HAP-1 (cell line): ENCODE data around the gene PSMA7.

Experiments used
- DNase-seq, 2 experiments: peaks; one replicate each; pipeline ENCODE4 v3.0.0-alpha.2; 2016 to 2020; ENCODE audit warnings: low spot score in 2 of 2
- H3K27me3 ChIP-seq: fragments of 250-450 bp; sonication (Bioruptor Pico); 2 replicates; pipeline ENCODE4 v1.5.1; 2020; ENCODE audit warnings: low read depth, mild to moderate bottlenecking, moderate library complexity
- H3K36me3 ChIP-seq: fragments of 250-450 bp; sonication (Bioruptor Pico); replicated peaks from 2 replicates; pipeline ENCODE4 v1.5.1; 2020; ENCODE audit warnings: mild to moderate bottlenecking
- H3K4me1 ChIP-seq: fragments of 250-450 bp; sonication (Bioruptor Pico); 2 replicates; pipeline ENCODE4 v1.5.1; 2020; ENCODE audit warnings: mild to moderate bottlenecking
- H3K4me3 ChIP-seq: fragments of 250-450 bp; sonication (Bioruptor Pico); 2 replicates; pipeline ENCODE4 v1.5.1; 2020; ENCODE audit warnings: mild to moderate bottlenecking, moderate library complexity
- H3K9me3 ChIP-seq: fragments of 250-450 bp; sonication (Bioruptor Pico); 2 replicates; pipeline ENCODE4 v1.5.1; 2020; ENCODE audit warnings: mild to moderate bottlenecking, moderate library complexity
- in situ Hi-C: fragments of 300-500 bp; cut with MboI; formaldehyde crosslinking; loops from 3 replicates; pipeline ENCODE4 v1.14.3; 2020; ENCODE audit warnings: low sequenced_read_pairs, inconsistent platforms, mixed read lengths

The PSMA7 gene

DNA sequence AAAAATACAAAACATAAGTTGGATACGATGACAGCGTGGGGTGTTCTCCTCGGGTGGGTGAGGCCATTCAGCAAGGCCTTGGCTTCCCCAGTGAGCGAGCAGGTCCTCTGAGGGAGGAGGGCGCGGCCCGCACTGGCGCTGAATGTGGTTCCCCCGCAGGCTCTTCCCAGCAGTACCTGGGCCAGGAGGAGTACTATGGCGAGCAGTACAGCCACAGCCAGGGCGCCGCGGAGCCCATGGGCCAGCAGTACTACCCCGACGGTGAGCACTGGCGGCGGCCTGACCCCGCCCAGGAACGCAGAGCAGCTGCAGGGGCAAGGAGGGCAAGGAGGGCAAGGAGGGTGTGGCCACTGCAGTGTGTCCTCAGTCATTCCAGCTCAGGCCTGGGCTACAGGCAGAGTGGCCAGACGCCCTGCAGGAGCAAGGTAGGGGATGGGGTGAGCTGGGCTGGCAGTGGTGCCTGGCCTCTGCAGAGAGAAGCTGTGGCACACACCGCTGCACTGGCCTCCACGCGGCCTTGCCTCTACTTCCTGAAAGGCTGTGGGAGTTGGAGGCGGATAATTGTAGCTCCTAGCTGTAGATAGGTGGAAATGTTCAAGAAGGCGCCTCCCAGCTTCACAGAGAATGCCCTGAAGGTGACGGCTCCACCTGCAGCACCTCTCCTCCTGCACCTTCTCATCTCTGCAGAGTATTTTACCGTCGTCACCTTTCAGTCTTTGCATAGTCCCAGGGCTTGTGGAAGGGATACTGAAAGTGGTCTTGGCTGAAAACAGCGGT, 21.0 kb upstream of the PSMA7 start:
- Histone ChIP-seq H3K4me3 (no peak overlapping the region), H3K4me1 (no peaks in the 10 kb centered on the region)
- in situ Hi-C loops, result no loop called here

DNA sequence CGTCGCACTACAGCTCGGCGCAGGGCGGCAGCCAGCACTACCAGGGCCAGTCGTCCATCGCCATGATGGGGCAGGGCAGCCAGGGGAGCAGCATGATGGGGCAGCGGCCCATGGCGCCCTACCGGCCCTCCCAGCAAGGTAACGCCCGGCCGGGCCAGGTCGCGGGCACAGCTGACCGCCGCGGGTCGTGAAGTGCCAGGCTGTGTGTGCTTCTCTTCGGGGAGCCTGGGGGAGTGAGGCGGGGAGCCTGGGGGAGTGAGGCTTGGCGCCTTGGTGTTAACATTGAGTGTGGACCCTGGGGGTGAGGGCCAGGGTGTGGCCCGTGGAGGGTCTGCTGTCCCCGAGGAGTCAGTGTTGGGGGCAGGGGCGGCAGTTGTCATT, 20.3 kb upstream of the PSMA7 start:
- Histone ChIP-seq H3K4me1 (no peaks in the 10 kb centered on the region), H3K9me3 (no peaks in the 10 kb centered on the region), H3K36me3 (peaks cover 37% of the 10 kb centered on the region), H3K27me3 (no peaks in the 10 kb centered on the region), H3K4me3 (no peak overlapping the region)
- no peak for DNase-seq
- in situ Hi-C loops, result no loop called here

More for the DNA sequence above, 21.0 kb upstream of the PSMA7 start:
- DNase-seq, result no peak
- peaks cover 37% of the 10 kb centered on the region for H3K36me3 ChIP-seq
- no peaks in the 10 kb centered on the region for H3K27me3 ChIP-seq
- H3K9me3 ChIP-seq, result no peaks in the 10 kb centered on the region

DNA sequence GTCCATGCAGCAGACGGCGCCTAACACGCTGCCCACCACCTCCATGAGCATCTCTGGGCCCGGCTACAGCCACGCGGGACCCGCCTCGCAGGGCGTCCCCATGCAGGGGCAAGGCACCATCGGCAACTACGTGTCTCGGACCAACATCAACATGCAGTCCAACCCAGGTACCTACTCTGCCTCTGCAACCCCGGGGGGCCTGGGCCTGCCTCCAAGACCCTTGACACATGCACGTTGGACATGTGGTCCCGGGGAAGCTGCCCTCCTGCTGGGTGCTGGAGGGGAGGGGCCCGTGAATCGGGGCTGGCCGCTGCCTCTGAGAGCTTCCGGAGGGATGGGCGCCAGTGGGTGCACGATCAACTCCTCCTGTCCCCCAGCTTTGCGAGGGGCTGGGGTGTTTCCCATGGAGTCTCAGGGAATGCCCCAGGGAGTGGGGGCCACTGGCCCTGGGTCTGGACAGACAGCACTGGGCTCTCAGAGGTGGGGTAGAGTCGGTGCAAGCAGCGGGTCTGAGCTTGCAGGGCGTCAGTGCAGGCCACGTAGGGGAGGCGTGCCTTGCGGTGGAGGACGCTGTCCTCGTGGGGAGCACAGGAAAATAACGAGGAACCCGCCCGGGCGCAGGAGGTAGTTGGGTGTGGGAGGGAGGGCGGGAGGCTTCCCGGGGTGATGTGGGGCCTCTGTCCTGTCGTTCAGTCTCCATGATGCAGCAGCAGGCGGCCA, 19.7 kb upstream of the PSMA7 start:
- H3K4me3 ChIP-seq, result no peak overlapping the region
- no peaks in the 10 kb centered on the region for H3K4me1 ChIP-seq
- H3K36me3 ChIP-seq, result peaks cover 33% of the 10 kb centered on the region
- H3K9me3 ChIP-seq, result no peaks in the 10 kb centered on the region
- in situ Hi-C loops, result no loop called here
- no peak for DNase-seq
- no peaks in the 10 kb centered on the region for H3K27me3 ChIP-seq

DNA sequence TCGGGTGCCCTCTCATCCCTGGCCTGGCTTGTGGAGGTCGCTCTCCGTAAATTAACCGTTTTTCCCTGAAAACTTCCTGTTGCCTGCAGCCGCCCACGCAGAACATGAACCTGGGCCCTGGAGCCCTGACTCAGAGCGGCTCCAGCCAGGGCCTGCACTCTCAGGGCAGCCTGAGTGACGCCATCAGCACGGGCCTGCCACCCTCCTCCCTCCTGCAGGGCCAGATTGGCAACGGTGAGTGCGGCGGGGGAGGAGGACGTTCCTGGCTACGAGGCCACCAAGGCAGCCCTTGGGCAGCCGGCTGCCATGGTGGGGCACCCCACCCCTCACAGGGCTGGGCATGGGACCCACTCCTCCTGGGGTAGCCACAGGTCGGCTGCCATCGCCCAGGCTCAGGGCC, 18.2 kb upstream of the PSMA7 start:
- Histone ChIP-seq H3K4me1 (no peaks in the 10 kb centered on the region), H3K27me3 (no peaks in the 10 kb centered on the region), H3K9me3 (no peaks in the 10 kb centered on the region), H3K4me3 (no peak overlapping the region), H3K36me3 (peaks cover 31% of the 10 kb centered on the region)
- in situ Hi-C loops, result no loop called here
- DNase-seq, result no peak

DNA sequence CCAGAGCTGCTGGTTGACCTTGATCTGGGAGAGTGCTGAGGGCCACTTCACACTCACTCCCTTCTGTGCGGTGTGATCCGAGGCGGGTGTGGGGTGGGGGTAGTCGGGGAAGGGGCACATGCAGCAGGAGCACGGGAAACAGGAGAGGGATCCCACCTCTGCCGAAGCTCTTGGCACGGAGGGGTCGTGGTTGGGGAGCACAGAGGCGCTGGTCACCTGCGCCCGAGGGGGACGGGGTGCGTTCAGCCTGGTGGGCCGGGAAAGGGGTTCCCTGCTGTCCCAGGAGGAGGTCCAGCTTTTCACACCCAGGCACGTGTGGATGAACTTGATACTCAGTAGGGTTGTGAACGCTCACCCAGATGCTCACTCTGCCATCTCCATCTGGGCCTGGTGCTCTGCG, 17.7 kb upstream of the PSMA7 start:
- no peaks in the 10 kb centered on the region for H3K27me3 ChIP-seq
- no peaks in the 10 kb centered on the region for H3K9me3 ChIP-seq
- no peaks in the 10 kb centered on the region for H3K4me1 ChIP-seq
- peaks cover 27% of the 10 kb centered on the region for H3K36me3 ChIP-seq
- DNase-seq, result no peak
- H3K4me3 ChIP-seq, result no peak overlapping the region
- in situ Hi-C loops, result no loop called here

DNA sequence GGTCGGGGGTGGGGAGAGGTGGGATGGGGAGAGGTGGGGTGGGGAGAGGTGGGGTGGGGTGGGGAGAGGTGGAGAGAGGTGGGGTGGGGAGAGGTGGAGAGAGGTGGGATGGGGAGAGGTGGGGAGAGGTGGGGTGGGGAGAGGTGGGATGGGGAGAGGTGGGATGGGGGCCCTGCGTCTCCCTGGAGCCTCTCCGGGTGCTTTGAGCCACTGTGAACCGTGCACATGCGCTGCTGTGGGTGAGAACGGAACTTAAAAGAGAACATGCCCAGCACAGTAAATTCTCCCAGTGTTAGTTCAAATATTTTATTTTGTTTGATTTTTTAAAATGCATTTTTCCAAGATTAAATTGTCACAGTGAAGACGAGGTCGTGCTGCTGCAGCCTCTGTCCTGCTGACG, 17.1 kb upstream of the PSMA7 start:
- Histone ChIP-seq H3K9me3 (no peaks in the 10 kb centered on the region), H3K27me3 (no peaks in the 10 kb centered on the region), H3K36me3 (peaks cover 20% of the 10 kb centered on the region; the same call in 1 of the 2 replicates), H3K4me3 (no peak overlapping the region), H3K4me1 (no peaks in the 10 kb centered on the region)
- in situ Hi-C loops, result no loop called here
- DNase-seq, result no peak

DNA sequence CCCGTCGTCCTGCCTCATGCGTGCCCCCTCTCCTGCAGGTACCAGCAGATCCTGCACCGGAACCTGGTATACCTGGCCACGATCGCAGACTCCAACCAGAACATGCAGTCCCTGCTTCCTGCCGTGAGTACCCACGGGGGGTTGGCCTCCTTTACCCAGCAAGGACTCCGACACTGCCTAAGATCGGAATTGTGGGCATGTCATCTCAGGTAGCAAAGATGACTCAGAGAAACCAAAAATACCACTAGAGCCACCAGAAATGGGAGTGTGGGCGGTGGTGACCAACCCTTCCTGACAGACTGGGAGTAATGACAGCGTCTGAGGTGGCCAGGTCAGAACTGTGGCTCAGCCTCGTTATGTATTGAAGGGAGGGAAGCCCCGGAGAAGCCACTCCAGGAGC, 16.6 kb upstream of the PSMA7 start:
- no peaks in the 10 kb centered on the region for H3K27me3 ChIP-seq
- no peak for DNase-seq
- peaks cover 19% of the 10 kb centered on the region; the same call in 1 of the 2 replicates for H3K36me3 ChIP-seq
- no peaks in the 10 kb centered on the region for H3K9me3 ChIP-seq
- H3K4me3 ChIP-seq, result no peak overlapping the region
- no peaks in the 10 kb centered on the region for H3K4me1 ChIP-seq
- in situ Hi-C loops, result no loop called here

DNA sequence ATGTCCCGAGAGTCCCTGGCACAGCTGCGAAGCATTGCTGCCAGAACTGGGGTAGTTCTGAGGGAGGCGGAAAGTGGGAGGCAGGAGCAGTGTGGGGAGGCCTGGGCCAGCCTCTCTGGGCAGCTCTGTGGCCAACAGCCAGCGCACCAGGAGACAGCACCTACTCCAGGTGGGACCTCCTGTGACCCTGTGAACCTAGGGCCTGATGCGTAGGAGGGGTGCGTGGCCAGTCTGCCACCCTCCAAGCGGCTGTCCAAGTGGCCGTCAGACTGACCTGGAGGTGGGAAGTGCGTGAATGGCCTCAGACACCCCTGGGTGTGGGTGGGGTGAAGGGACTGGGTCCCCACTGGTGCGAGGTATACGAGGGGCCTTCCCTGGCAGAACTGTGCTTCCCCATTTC, 15.9 kb upstream of the PSMA7 start:
- H3K36me3 ChIP-seq, result peaks cover 21% of the 10 kb centered on the region; the same call in 1 of the 2 replicates
- in situ Hi-C loops, result no loop called here
- H3K4me3 ChIP-seq, result no peak overlapping the region

DNA sequence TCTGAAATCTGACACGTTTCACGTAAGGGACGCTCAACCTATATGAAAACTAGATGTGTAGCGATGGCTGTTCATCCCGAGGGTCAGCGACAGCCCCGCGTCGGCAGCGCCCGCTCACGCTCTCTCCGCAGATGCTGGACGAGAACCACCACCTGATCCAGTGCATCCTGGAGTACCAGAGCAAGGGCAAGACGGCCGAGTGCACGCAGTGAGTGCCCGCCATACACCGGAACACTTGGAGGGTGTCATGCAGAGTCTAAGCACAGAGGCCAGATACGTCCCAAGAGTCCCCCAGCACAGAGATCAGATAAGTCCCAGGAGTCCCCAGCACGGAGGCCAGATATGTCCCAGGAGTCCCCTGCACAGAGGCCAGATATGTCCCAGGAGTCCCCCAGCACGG, 15.3 kb upstream of the PSMA7 start:
- peaks cover 16% of the 10 kb centered on the region; the same call in 1 of the 2 replicates for H3K36me3 ChIP-seq
- no peak for DNase-seq
- in situ Hi-C loops, result no loop called here
- H3K4me3 ChIP-seq, result no peak overlapping the region
- H3K4me1 ChIP-seq, result no peaks in the 10 kb centered on the region
- no peaks in the 10 kb centered on the region for H3K27me3 ChIP-seq
- H3K9me3 ChIP-seq, result no peaks in the 10 kb centered on the region

More for the DNA sequence above, 15.9 kb upstream of the PSMA7 start:
- DNase-seq, result no peak
- Histone ChIP-seq H3K27me3 (no peaks in the 10 kb centered on the region), H3K9me3 (no peaks in the 10 kb centered on the region), H3K4me1 (no peaks in the 10 kb centered on the region)

DNA sequence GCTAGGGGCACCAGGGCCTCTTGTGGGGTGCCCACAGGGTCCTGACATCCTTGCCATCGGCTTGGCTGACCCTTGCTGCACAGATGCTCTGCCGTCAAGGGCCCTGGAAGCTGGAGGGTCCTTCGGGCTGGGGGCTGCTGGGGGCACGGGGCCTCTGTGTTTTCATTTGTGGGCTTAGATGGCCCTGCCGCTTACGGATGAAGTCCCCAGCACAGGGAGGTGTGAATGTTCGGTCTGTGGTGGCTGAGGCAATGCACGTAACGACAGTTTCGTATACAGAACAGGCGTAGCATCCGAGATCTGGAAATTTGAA, 14.8 kb upstream of the PSMA7 start:
- no peaks in the 10 kb centered on the region for H3K27me3 ChIP-seq
- H3K36me3 ChIP-seq, result peaks cover 16% of the 10 kb centered on the region; the same call in 1 of the 2 replicates
- in situ Hi-C loops, result no loop called here
- H3K9me3 ChIP-seq, result peaks cover 2% of the 10 kb centered on the region; the same call in 1 of the 2 replicates
- no peaks in the 10 kb centered on the region for H3K4me1 ChIP-seq
- no peak for DNase-seq
- H3K4me3 ChIP-seq, result no peak overlapping the region

DNA sequence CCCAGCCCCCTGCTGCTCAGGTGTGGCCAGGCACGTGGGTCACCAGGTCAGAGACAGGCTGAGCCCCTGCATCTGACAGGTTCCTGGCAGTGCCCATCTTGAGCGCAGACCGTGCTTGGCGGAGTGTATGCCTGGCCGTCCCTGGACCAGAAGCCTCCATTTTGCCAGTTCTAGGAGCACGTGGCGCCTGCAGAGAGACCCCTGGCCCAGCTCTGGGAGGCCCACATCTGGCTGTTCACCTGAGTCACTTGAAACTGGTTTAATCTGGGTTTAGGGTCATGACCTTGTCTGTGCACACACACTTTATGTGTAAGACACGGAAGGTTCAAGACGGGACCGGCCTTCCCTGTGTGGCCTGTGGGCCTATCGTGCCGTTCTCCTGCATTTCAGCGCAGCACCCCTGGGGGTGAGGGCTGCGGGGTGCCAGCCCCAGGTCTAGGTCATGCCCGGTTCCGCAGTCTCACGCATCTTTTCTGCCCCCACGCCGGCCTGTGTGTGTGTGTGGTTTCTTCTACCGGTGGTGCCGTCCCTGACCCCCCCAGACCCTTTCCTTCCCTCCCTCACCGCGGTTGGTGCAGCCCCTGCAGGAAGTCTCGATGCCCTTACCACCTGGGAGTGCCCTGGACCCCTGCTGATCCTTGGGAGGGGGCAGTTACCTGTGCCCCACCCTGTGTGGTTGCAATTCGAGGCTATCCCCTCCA, 14.3 kb upstream of the PSMA7 start:
- no peaks in the 10 kb centered on the region for H3K27me3 ChIP-seq
- no peak overlapping the region for H3K4me3 ChIP-seq
- DNase-seq, result no peak
- peaks cover 2% of the 10 kb centered on the region; the same call in 1 of the 2 replicates for H3K9me3 ChIP-seq
- no peaks in the 10 kb centered on the region for H3K4me1 ChIP-seq
- in situ Hi-C loops, result no loop called here
- peaks cover 15% of the 10 kb centered on the region; the same call in 1 of the 2 replicates for H3K36me3 ChIP-seq

DNA sequence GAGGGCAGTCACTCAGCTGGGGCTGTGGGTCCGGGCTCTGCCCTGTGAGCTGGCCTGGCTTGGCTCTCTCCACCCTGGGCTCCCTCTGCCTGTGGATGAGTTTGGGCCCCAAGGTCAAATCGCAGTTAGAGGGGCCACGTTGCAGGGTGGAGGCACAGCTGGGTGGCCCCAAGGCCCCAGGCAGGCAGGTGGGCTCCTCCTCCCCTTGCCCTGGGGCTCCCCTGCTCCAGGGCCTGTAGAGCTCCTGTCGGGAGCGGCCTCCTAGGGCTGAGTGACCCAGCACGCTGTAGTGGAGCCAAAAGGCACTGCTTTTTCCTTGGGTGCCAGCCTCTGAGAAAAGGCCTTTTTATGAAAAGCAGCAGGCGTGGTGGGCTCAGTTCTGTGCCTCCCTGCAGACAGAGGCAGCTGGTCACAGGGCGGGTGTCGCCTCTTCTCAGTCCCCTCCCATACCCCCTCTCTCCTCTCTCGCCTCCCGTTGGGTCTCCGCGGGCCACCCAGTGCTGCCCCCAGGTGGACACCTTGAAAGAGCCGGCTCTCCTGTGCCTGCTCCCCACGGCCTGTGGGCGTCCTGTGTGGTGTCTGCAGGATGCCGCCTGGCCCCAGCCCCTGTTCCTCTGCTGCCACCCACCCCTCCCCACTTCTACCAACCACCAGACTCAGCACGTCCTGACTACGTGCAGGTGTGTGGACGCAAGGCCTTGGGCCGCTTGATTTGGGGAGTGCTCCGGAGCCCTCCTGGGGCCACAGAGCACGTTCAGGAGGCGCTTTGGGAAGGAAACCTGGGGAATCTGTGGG, 13.6 kb upstream of the PSMA7 start:
- Histone ChIP-seq H3K4me1 (no peaks in the 10 kb centered on the region), H3K36me3 (peaks cover 14% of the 10 kb centered on the region; the same call in 1 of the 2 replicates), H3K27me3 (no peaks in the 10 kb centered on the region), H3K9me3 (peaks cover 2% of the 10 kb centered on the region; the same call in 1 of the 2 replicates), H3K4me3 (no peak overlapping the region)
- DNase-seq, result peak; percentile 45 to 85
- in situ Hi-C loops, result no loop called here

DNA sequence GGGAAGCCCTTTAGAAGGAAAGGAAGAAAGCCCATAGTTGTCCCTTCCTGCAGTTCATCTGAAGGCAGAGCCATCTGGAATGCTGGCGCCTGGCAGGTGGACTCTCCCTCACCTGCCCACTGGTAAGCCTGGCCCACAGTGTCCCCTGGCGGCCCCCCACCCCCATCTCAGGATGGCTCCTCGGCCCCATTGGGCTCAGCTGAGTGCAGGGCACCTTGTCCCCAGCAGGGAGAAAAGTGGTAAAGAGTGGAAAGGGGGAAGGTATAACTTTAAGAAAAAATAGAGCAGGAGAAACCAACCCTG, 13.0 kb upstream of the PSMA7 start:
- Histone ChIP-seq H3K4me3 (no peak overlapping the region), H3K36me3 (peaks cover 10% of the 10 kb centered on the region; the same call in 1 of the 2 replicates), H3K4me1 (no peaks in the 10 kb centered on the region), H3K27me3 (no peaks in the 10 kb centered on the region), H3K9me3 (peaks cover 2% of the 10 kb centered on the region; the same call in 1 of the 2 replicates)
- DNase-seq, result no peak
- in situ Hi-C loops, result no loop called here
